COLO829 (cell line): ENCODE measurements around the gene FBXO34.
"Not testable (repeated sequence)": the region's sequence is repeated elsewhere in the genome, so short reads cannot be mapped to it uniquely, and the experiment has no call there.

ENCODE experiments used
- DNase-seq: peaks from one replicate; pipeline ENCODE4 v3.0.0; 2012; ENCODE audit warnings: low spot score

FBXO34 gene

GRCh38 chr14:55383056-55383466, 111.8 kb downstream of the FBXO34 start:
- DNase-seq = not testable (repeated sequence)

DNA sequence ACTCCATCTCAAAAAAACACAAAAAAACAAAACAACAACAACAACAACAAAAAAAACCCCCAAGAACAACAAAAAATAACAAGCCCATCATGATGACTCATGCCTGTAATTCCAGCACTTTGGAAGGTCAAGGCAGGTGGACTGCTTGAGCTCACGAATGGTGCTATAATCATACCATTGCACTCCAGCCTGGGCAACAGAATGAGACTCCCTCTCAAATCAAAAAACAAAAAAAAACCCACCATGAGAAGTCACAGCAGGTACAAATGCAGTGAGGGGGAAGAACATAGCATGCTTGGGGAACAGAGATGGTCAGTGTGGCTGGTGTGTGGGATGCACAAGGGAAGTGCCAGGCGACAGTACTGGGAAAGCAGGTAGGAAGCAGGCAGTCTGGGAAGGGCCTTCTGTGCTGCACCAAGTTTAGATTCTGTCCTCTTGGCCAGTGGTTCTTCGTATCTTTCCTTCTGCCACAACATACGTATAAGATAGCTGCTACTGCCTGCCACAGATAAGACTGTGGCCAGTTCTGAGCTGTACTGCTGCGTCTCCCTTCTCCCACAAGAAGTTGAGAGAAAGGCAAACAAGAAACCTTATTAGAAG, 112.4 kb downstream of the FBXO34 start:
- DNase-seq = no peak

DNA sequence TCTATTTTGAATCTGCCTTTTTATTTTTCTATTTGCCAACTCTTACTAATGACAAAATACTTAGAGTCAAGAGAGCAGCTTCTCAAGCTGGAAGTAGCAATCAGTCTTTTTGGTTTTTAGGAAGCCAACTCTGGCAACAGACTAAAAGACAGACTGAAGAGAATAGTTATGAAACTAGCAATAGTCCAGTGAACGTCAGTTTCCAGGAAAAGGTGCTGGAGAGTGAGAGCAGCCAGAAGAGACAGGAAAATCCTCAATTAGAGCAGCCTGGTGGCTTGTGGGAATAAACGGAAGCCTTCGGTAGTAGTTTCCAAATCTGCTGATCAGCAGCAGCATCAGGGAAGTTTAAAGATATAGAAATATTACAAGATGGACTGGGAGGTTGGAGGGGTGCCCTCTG, 113.3 kb downstream of the FBXO34 start:
- no peak for DNase-seq

- DNase-seq = no peak
These were observed 115.0 kb downstream of the FBXO34 start for GRCh38 chr14:55386037-55386808.

DNA sequence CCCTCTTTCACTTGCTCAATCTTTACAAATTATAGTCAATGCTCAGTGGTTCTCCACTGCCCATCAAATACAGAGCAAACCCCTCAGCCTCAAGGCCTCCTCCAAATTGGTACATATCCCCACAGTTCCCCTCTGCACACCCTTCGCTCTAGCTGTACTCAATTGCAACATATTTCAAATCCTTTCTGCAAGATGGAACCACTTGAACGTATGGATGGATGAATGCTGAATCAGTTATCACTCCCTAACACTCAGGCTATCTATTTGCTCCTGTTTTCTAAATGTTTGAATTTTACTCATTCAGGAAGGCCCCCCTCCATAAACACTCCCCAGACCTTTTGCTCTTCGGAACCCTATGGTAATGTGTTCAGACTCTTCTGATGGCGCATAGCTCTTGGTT, 115.9 kb downstream of the FBXO34 start:
- DNase-seq = no peak

DNA sequence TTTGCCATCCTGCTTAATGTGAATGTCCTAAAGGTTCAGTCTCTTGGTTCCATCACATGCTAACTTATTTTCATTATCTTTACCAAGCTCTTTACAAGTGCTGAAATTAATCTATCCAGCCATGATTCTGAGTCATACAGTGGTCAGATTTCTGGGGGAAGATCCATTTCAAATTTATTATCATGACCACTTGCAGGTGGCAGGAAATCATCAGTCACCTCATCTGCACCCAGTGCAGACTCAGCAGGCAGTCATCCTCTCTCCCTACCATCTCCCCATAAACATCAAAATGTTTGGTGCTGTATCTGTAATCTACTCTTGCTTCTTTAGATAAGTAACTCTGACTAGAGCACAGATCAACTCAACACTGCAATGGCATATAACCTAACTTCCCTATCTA, 116.9 kb downstream of the FBXO34 start:
- no peak for DNase-seq

DNA sequence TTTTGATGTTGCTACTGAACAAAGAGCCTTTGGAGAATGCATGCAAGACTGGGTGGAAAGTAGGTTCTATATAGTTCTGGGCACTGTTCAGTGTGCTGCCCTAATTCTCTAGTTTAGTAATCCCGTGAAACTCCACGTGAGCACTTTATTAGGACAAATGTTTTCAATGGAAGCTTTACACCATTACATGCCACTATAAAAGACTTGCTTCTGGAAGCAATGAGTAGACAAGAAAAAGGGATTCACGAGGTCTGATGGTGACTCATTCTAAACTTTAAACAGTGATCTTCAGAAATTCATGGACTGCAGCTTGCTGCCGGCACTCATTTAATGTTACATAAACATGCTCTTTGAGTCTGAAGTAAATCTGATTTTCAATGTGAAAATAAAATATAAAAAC, 118.1 kb downstream of the FBXO34 start:
- peak; percentile 82 for DNase-seq

DNA sequence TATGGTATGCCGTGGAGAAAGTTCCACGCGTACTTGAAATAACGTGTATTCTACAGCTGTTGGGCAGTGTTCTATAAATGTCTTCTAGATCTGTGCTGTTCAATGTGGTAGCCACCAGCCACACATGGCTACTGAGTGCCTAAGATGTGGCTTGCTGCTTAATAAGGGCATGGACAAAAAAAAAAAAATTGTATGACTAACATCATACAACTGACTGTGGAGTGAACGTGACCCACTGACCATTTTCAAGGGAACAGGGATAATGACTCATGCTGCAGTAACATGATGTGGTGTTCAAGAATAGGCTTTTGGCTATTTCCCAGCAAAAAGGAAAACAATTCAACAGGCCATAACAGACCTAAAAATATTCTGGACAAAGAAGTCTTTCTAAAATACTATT, 127.5 kb downstream of the FBXO34 start:
- peak; percentile 86 for DNase-seq

DNA sequence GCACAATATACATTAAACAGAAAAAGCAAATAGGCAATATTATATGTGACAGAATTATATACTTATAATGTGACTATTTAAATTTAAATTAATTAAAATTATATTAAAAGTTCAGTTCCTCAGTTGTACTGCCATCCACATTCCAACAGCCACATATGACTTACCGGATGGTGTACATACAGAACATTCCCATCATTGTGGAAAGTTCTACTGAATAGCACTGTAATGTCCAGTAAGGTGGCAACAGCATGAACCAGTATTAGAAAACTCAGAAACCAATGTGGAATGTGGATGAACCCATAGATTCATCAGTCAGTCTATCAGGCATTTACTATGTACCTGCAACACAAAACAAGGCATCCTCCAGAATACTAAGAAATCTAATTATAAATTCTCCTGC, 128.0 kb downstream of the FBXO34 start:
- DNase-seq = no peak

- DNase-seq = no peak
These were observed 128.6 kb downstream of the FBXO34 start for GRCh38 chr14:55399852-55400251.

DNA sequence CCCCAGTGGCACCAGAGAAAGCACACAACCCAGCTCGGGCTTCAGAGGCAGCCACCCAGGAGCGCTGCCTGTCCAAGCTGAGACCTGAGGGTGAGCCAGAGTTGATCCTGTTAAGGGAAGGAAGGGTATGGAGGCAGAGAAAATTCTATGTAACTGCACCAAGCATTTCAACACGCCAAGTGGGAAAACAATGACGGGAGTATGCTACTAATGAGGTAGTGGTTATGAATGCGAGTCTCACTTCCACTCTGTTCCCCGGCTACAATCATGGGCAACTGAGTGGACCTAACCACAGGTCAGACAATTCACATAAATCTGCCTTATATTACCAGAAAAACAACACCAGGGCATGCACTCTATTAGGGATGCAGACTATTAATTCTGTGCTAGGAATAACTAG, 130.5 kb downstream of the FBXO34 start:
- no peak for DNase-seq
